K562 (cell line): ENCODE measurements around the gene NKAIN4.

Source experiments
- ATF1 ChIP-seq, 2 experiments: fragments of 450-650 bp in 1 of 2; IDR thresholded peaks; 2 replicates each; pipeline ENCODE4 v1.6.1; 2016; ENCODE audit warnings: missing compliant biosample characterization in 1 of 2, missing genetic modification characterization in 1 of 2
- MTA3 ChIP-seq: fragments of 450-650 bp; formaldehyde crosslinking; IDR thresholded peaks from 2 replicates; pipeline ENCODE4 v1.6.1; 2017; ENCODE audit warnings: mild to moderate bottlenecking, borderline replicate concordance
- PCBP2 ChIP-seq: fragments of 200-400 bp; formaldehyde crosslinking; IDR thresholded peaks from 2 replicates; pipeline ENCODE4 v1.6.1; 2018; ENCODE audit warnings: low read length, low read depth, mild to moderate bottlenecking, moderate library complexity; ENCODE audit not compliant: poor library complexity, severe bottlenecking
- ZBTB8A ChIP-seq: fragments of 450-650 bp; IDR thresholded peaks from 2 replicates; pipeline ENCODE4 v1.6.1; 2018; ENCODE audit warnings: mild to moderate bottlenecking, moderate library complexity; ENCODE audit not compliant: partially characterized antibody
- ZSCAN29 ChIP-seq: fragments of 450-650 bp; IDR thresholded peaks from 2 replicates; pipeline ENCODE4 v1.6.1; 2017
- TF ChIP-seq, protein P1 (sequence below), 3 experiments: IDR thresholded peaks in 2 of 3; conservative IDR thresholded peaks in 1 of 3; 2 replicates each; pipeline ENCODE4 v1.5.1; 2011 to 2012; ENCODE audit warnings: low read length in 3 of 3, mild to moderate bottlenecking in 3 of 3, control low read depth in 2 of 3, improper control_type of control experiment in 1 of 3, inconsistent platforms in 1 of 3, low read depth in 1 of 3, mixed read lengths in 1 of 3, moderate library complexity in 1 of 3; ENCODE audit not compliant: insufficient read depth in 2 of 3

GRCh38 chr20:63284544-63284949, 30.3 kb upstream of the NKAIN4 start:
- TF ChIP-seq PCBP2 (no peak), ZSCAN29 (no peak), MTA3 (no peak), ATF1 (CRISPR knock-in tag; IDR thresholded peaks at IDR 0.05) (no peak), ATF1 (tag; IDR thresholded peaks at IDR 0.05) (no peak), ZBTB8A (no peak)
- TF ChIP-seq, protein P1, sequence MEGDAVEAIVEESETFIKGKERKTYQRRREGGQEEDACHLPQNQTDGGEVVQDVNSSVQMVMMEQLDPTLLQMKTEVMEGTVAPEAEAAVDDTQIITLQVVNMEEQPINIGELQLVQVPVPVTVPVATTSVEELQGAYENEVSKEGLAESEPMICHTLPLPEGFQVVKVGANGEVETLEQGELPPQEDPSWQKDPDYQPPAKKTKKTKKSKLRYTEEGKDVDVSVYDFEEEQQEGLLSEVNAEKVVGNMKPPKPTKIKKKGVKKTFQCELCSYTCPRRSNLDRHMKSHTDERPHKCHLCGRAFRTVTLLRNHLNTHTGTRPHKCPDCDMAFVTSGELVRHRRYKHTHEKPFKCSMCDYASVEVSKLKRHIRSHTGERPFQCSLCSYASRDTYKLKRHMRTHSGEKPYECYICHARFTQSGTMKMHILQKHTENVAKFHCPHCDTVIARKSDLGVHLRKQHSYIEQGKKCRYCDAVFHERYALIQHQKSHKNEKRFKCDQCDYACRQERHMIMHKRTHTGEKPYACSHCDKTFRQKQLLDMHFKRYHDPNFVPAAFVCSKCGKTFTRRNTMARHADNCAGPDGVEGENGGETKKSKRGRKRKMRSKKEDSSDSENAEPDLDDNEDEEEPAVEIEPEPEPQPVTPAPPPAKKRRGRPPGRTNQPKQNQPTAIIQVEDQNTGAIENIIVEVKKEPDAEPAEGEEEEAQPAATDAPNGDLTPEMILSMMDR (IDR thresholded peaks at IDR 0.05 in 2 of 3, conservative IDR thresholded peaks at IDR 0.05 in 1 of 3; ENCODE audit: insufficient read depth in 2 of 3, low read depth in 1 of 3, low read length in 3 of 3): no peak
